Tibial nerve (tissue), 4 donors: ENCODE results near the gene ZC3H6. TPM values are rescaled to one million over a fixed set of nuclear protein-coding genes. Genes with fewer than 3 reads are reported as not detected.

Experiments
- DNase-seq, 2 donors: peaks; one replicate each; pipeline ENCODE4 v3.0.0-alpha.2; 2019; ENCODE audit warnings: low spot score in 2 of 2
- H3K27ac ChIP-seq, 4 donors: fragments of 200-600 bp; sonication (generic) in 3 of 4; one replicate each; pipeline ENCODE4 v1.5.1; 2017 to 2019; ENCODE audit warnings: mild to moderate bottlenecking in 1 of 4
- H3K27me3 ChIP-seq, 2 donors: fragments of 200-600 bp; sonication (generic) in 1 of 2; one replicate each; pipeline versions ENCODE4 v1.5.1 to v1.6.0; 2017 to 2019
- H3K36me3 ChIP-seq, 3 donors: fragments of 200-600 bp; sonication (generic); one replicate each; pipeline ENCODE4 v1.5.1; 2018 to 2019
- H3K4me1 ChIP-seq, 4 donors: fragments of 200-600 bp; sonication (generic) in 3 of 4; one replicate each; pipeline ENCODE4 v1.5.1; 2017 to 2019
- H3K4me3 ChIP-seq, 4 donors: fragments of 200-600 bp; sonication (generic) in 3 of 4; one replicate each; pipeline ENCODE4 v1.5.1; 2017 to 2019; ENCODE audit warnings: mild to moderate bottlenecking in 1 of 4, moderate library complexity in 1 of 4
- H3K9me3 ChIP-seq, 4 donors: fragments of 200-600 bp; sonication (generic) in 3 of 4; one replicate each; pipeline ENCODE4 v1.5.1; 2017 to 2019
- CTCF ChIP-seq, 5 experiments: fragments of 200-600 bp in 3 of 5; fragments of 450-650 bp in 2 of 5; sonication (generic) in 3 of 5; IDR thresholded peaks; one replicate each; pipeline ENCODE4 v1.5.1; 2016 to 2019; ENCODE audit warnings: antibody characterized with exemption in 5 of 5, mild to moderate bottlenecking in 3 of 5, moderate library complexity in 2 of 5
- EP300 ChIP-seq, 2 donors: sonication (generic); formaldehyde crosslinking; IDR thresholded peaks; one replicate each; pipeline ENCODE4 v1.6.1; 2017; ENCODE audit warnings: antibody characterized with exemption in 2 of 2, mild to moderate bottlenecking in 1 of 2
- POLR2A ChIP-seq, 2 donors: fragments of 450-650 bp; IDR thresholded peaks; one replicate each; pipeline ENCODE4 v1.6.1; 2017; ENCODE audit warnings: antibody characterized with exemption in 2 of 2, mild to moderate bottlenecking in 2 of 2, moderate library complexity in 2 of 2
- WGBS, 2 donors: methylation state at CpG; one replicate each; pipeline ENCODE4 v1.1.5; 2018; 5-methylcytosine and 5-hydroxymethylcytosine counted together
- total RNA-seq, 4 donors: library from RNA; depleted of rRNA; stranded (reverse); fragments of >200 nt; gene quantifications; one replicate each; pipeline ENCODE4 v1.1.0, GENCODE V29; 2016

ZC3H6 gene
- total RNA-seq, 4 donors from 2014 or later = 12.0 to 19.9 (median 15.3) TPM

- H3K27me3 ChIP-seq = no peaks in the 10 kb centered on the region
- H3K4me3 ChIP-seq = no peak overlapping the region
- H3K4me1 ChIP-seq = peaks cover 0 to 7% (median 0%) of the 10 kb centered on the region in 4 donors
- H3K9me3 ChIP-seq = peaks cover 0 to 9% (median 1%) of the 10 kb centered on the region in 4 donors
- TF ChIP-seq POLR2A (IDR thresholded peaks at IDR 0.05) (no peak), CTCF (IDR thresholded peaks at IDR 0.05) (no peak), EP300 (IDR thresholded peaks at IDR 0.05) (no peak)
- DNase-seq = no peak
- H3K36me3 ChIP-seq = no peaks in the 10 kb centered on the region
- H3K27ac ChIP-seq = no peak overlapping the region
Measured at GRCh38 chr2:112262876-112263275, 12.5 kb upstream of the ZC3H6 start.

- H3K4me1 ChIP-seq = no peaks in the 10 kb centered on the region
- 86 to 90% methylated on average over 1 of the region's 1 CpG for WGBS, 2 donors
- TF ChIP-seq POLR2A (IDR thresholded peaks at IDR 0.05) (no peak), CTCF (IDR thresholded peaks at IDR 0.05) (no peak), EP300 (IDR thresholded peaks at IDR 0.05) (no peak)
- no peak for DNase-seq
- H3K27me3 ChIP-seq = no peaks in the 10 kb centered on the region
- H3K9me3 ChIP-seq = no peaks in the 10 kb centered on the region
- no peak overlapping the region for H3K27ac ChIP-seq
- H3K4me3 ChIP-seq = no peak overlapping the region
- no peaks in the 10 kb centered on the region for H3K36me3 ChIP-seq
Measured at GRCh38 chr2:112268547-112268946, 6.8 kb upstream of the ZC3H6 start.

GRCh38 chr2:112272669-112273068, 2.7 kb upstream of the ZC3H6 start:
- no peaks in the 10 kb centered on the region for H3K9me3 ChIP-seq
- H3K4me1 ChIP-seq = peaks cover 0 to 13% (median 2%) of the 10 kb centered on the region in 4 donors
- no peak for DNase-seq
- no peaks in the 10 kb centered on the region for H3K27me3 ChIP-seq
- no peaks in the 10 kb centered on the region for H3K36me3 ChIP-seq
- H3K4me3 ChIP-seq = no peak overlapping the region
- 82 to 84% methylated on average over 5 of the region's 5 CpGs for WGBS, 2 donors
- TF ChIP-seq POLR2A (IDR thresholded peaks at IDR 0.05) = no peak
- TF ChIP-seq EP300 (IDR thresholded peaks at IDR 0.05) = no peak
- H3K27ac ChIP-seq = no peak overlapping the region

GRCh38 chr2:112273349-112273748, 2.0 kb upstream of the ZC3H6 start:
- DNase-seq = no peak
- no peak overlapping the region for H3K27ac ChIP-seq
- no peaks in the 10 kb centered on the region for H3K36me3 ChIP-seq
- no peak for TF ChIP-seq EP300 (IDR thresholded peaks at IDR 0.05)
- TF ChIP-seq CTCF (IDR thresholded peaks at IDR 0.05) = no peak
- no peaks in the 10 kb centered on the region for H3K9me3 ChIP-seq
- 88 to 89% methylated on average over 5 of the region's 5 CpGs for WGBS, 2 donors
- H3K27me3 ChIP-seq = no peaks in the 10 kb centered on the region
- H3K4me3 ChIP-seq = no peak overlapping the region
- peaks cover 0 to 20% (median 2%) of the 10 kb centered on the region in 4 donors for H3K4me1 ChIP-seq

- H3K4me1 ChIP-seq = peaks cover 0 to 30% (median 2%) of the 10 kb centered on the region in 4 donors
- peak; percentile 76 to 84 for DNase-seq
- H3K36me3 ChIP-seq = no peaks in the 10 kb centered on the region
- no peaks in the 10 kb centered on the region for H3K27me3 ChIP-seq
- TF ChIP-seq CTCF (IDR thresholded peaks at IDR 0.05) (no peak), POLR2A (IDR thresholded peaks at IDR 0.05) (peak; percentile 39 to 54), EP300 (IDR thresholded peaks at IDR 0.05) (no peak)
- H3K9me3 ChIP-seq = no peaks in the 10 kb centered on the region
- peak overlapping the region; percentile 72 to 99 (median 93) for H3K4me3 ChIP-seq
- 1% methylated on average over 12 to 56 of the region's 66 CpGs for WGBS, 2 donors
- H3K27ac ChIP-seq = peak overlapping the region; percentile 98 to 100 (median 100)
Measured at GRCh38 chr2:112275887-112276773, 733 bp downstream of the ZC3H6 start.
